ENCODE measurements around the gene USP35.

DNA sequence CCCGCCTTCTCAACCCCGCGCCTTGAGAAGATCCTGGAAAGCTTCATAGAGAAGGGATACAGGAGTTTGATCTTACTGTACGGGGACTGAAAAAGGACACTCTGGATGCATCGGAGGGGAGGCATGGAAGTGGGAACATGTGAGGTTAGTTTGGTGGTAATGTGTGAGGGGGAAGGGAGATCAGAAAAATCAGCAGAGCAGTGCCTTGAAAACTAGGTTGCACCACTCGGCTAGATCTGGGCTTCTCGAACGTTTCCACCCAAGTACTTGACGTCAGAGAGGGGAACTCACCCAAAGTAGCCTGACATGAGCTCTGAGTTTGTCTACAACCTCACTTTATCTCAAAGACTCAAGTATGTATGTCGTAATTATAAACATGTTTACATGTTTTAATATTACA lies 14.5 kb downstream of the USP35 start:
- TF ChIP-seq, protein P1, sequence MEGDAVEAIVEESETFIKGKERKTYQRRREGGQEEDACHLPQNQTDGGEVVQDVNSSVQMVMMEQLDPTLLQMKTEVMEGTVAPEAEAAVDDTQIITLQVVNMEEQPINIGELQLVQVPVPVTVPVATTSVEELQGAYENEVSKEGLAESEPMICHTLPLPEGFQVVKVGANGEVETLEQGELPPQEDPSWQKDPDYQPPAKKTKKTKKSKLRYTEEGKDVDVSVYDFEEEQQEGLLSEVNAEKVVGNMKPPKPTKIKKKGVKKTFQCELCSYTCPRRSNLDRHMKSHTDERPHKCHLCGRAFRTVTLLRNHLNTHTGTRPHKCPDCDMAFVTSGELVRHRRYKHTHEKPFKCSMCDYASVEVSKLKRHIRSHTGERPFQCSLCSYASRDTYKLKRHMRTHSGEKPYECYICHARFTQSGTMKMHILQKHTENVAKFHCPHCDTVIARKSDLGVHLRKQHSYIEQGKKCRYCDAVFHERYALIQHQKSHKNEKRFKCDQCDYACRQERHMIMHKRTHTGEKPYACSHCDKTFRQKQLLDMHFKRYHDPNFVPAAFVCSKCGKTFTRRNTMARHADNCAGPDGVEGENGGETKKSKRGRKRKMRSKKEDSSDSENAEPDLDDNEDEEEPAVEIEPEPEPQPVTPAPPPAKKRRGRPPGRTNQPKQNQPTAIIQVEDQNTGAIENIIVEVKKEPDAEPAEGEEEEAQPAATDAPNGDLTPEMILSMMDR (IDR thresholded peaks at IDR 0.05), result no peak
- TF ChIP-seq POLR2A (IDR thresholded peaks at IDR 0.05) (no peak), POLR2AphosphoS5 (IDR thresholded peaks at IDR 0.05) (no peak)

Measured in breast epithelium (tissue), 3 donors.